Measurements from ENCODE around the gene APOBEC3C.

DNA sequence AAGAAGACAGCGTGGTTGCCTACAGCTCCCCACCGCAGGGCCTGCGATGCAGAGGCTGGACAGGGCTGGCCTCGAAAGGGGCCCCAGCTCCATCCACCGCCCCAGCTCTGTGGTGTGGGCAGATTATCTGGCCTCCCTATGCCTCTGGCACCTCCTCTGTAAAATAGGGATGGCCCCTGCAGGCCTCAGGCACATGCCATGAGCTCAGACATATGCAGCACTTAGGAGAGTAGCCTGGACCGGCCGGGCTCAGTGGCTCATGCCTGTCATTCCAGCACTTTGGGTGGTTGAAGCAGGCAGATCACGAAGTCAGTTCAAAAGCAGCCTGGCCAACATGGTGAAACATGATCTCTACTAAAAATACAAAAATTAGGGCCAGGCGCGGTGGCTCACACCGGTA lies 14.2 kb downstream of the APOBEC3C start:
- TF ChIP-seq, protein P1, sequence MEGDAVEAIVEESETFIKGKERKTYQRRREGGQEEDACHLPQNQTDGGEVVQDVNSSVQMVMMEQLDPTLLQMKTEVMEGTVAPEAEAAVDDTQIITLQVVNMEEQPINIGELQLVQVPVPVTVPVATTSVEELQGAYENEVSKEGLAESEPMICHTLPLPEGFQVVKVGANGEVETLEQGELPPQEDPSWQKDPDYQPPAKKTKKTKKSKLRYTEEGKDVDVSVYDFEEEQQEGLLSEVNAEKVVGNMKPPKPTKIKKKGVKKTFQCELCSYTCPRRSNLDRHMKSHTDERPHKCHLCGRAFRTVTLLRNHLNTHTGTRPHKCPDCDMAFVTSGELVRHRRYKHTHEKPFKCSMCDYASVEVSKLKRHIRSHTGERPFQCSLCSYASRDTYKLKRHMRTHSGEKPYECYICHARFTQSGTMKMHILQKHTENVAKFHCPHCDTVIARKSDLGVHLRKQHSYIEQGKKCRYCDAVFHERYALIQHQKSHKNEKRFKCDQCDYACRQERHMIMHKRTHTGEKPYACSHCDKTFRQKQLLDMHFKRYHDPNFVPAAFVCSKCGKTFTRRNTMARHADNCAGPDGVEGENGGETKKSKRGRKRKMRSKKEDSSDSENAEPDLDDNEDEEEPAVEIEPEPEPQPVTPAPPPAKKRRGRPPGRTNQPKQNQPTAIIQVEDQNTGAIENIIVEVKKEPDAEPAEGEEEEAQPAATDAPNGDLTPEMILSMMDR (IDR thresholded peaks at IDR 0.05; ENCODE audit: low read length): no peak
- no peak for TF ChIP-seq EZH2 (IDR thresholded peaks at IDR 0.05; ENCODE audit: borderline replicate concordance, low read length)

Data from OCI-LY1 (cell line).